WTC11 (cell line): ENCODE measurements around the gene TANGO6. TPM values are rescaled to one million over a fixed set of nuclear protein-coding genes. Genes with fewer than 3 reads are reported as not detected.

ENCODE experiments used
- AR ChIP-seq: fragments of 250-450 bp; sonication (Bioruptor Pico); IDR thresholded peaks from 2 replicates; pipeline ENCODE4 v1.9.0; 2021; ENCODE audit warnings: mild to moderate bottlenecking
- ATF3 ChIP-seq: sonication (generic); formaldehyde crosslinking; conservative IDR thresholded peaks from 2 replicates; pipeline ENCODE4 v1.8.1; 2022; ENCODE audit warnings: mild to moderate bottlenecking, missing genetic modification reagents
- ATF6 ChIP-seq: sonication (generic); formaldehyde crosslinking; IDR thresholded peaks from 2 replicates; pipeline ENCODE4 v1.8.1; 2023; ENCODE audit warnings: mild to moderate bottlenecking, missing genetic modification reagents
- CREM ChIP-seq: sonication (generic); formaldehyde crosslinking; IDR thresholded peaks from 2 replicates; pipeline ENCODE4 v1.8.1; 2022; ENCODE audit warnings: mild to moderate bottlenecking, missing genetic modification reagents, moderate library complexity
- CTCF ChIP-seq: fragments of 200-600 bp; IDR thresholded peaks from 2 replicates; pipeline ENCODE4 v1.8.0; 2022; ENCODE audit warnings: antibody characterized with exemption
- ELF4 ChIP-seq: sonication (generic); formaldehyde crosslinking; IDR thresholded peaks from 2 replicates; pipeline ENCODE4 v1.8.1; 2022; ENCODE audit warnings: low read depth, mild to moderate bottlenecking, moderate library complexity, missing genetic modification reagents
- FOXJ3 ChIP-seq: sonication (generic); formaldehyde crosslinking; IDR thresholded peaks from 2 replicates; pipeline ENCODE4 v1.9.0; 2021; ENCODE audit warnings: missing genetic modification reagents, mild to moderate bottlenecking, borderline replicate concordance
- FOXK1 ChIP-seq: sonication (generic); formaldehyde crosslinking; IDR thresholded peaks from 2 replicates; pipeline ENCODE4 v1.8.0; 2022; ENCODE audit warnings: mild to moderate bottlenecking, moderate library complexity, missing genetic modification reagents
- FOXP1 ChIP-seq: sonication (generic); formaldehyde crosslinking; IDR thresholded peaks from 2 replicates; pipeline ENCODE4 v1.8.0; 2022; ENCODE audit warnings: missing genetic modification reagents, mild to moderate bottlenecking, moderate library complexity, borderline replicate concordance
- GABPB1 ChIP-seq: sonication (generic); formaldehyde crosslinking; IDR thresholded peaks from 2 replicates; pipeline ENCODE4 v1.8.1; 2023; ENCODE audit warnings: mild to moderate bottlenecking, missing genetic modification reagents
- MAX ChIP-seq: sonication (generic); formaldehyde crosslinking; IDR thresholded peaks from 2 replicates; pipeline ENCODE4 v1.8.0; 2022; ENCODE audit warnings: mild to moderate bottlenecking, missing genetic modification reagents
- NR2C2 ChIP-seq: sonication (generic); formaldehyde crosslinking; IDR thresholded peaks from 2 replicates; pipeline ENCODE4 v1.8.0; 2022; ENCODE audit warnings: mild to moderate bottlenecking, missing genetic modification reagents
- OVOL2 ChIP-seq: fragments of 250-450 bp; sonication (Bioruptor Pico); IDR thresholded peaks from 2 replicates; pipeline ENCODE4 v1.9.0; 2021; ENCODE audit warnings: mild to moderate bottlenecking, borderline replicate concordance
- SMAD3 ChIP-seq: sonication (generic); formaldehyde crosslinking; IDR thresholded peaks from 2 replicates; pipeline ENCODE4 v1.8.0; 2022; ENCODE audit warnings: missing genetic modification reagents, mild to moderate bottlenecking, borderline replicate concordance
- SMAD4 ChIP-seq: sonication (generic); formaldehyde crosslinking; IDR thresholded peaks from 2 replicates; pipeline ENCODE4 v1.8.0; 2022; ENCODE audit warnings: mild to moderate bottlenecking, missing genetic modification reagents
- TEAD4 ChIP-seq: sonication (generic); formaldehyde crosslinking; IDR thresholded peaks from 2 replicates; pipeline ENCODE4 v1.8.0; 2022; ENCODE audit warnings: mild to moderate bottlenecking, missing genetic modification reagents
- USF2 ChIP-seq: sonication (generic); formaldehyde crosslinking; IDR thresholded peaks from 2 replicates; pipeline ENCODE4 v1.8.1; 2023; ENCODE audit warnings: mild to moderate bottlenecking, missing genetic modification reagents, moderate library complexity
- ZBTB21 ChIP-seq: sonication (generic); formaldehyde crosslinking; IDR thresholded peaks from 2 replicates; pipeline ENCODE4 v1.8.1; 2023; ENCODE audit warnings: mild to moderate bottlenecking, missing genetic modification reagents, borderline replicate concordance
- ZNF219 ChIP-seq: sonication (generic); formaldehyde crosslinking; IDR thresholded peaks from 2 replicates; pipeline ENCODE4 v1.8.0; 2023; ENCODE audit warnings: missing genetic modification reagents, mild to moderate bottlenecking, borderline replicate concordance
- ZNF263 ChIP-seq: sonication (generic); formaldehyde crosslinking; IDR thresholded peaks from 2 replicates; pipeline ENCODE4 v1.8.1; 2022; ENCODE audit warnings: low read depth, mild to moderate bottlenecking, moderate library complexity, missing genetic modification reagents
- ZNF396 ChIP-seq: fragments of 250-450 bp; sonication (Bioruptor Pico); IDR thresholded peaks from 2 replicates; pipeline ENCODE4 v1.8.0; 2021; ENCODE audit warnings: mild to moderate bottlenecking, moderate library complexity, borderline replicate concordance
- ZNF423 ChIP-seq: fragments of 250-450 bp; sonication (Bioruptor Pico); IDR thresholded peaks from 2 replicates; pipeline ENCODE4 v2.1.2; 2022; ENCODE audit warnings: mild to moderate bottlenecking, moderate library complexity
- ZNF532 ChIP-seq: fragments of 250-450 bp; sonication (Bioruptor Pico); IDR thresholded peaks from 2 replicates; pipeline ENCODE4 v1.9.0; 2021; ENCODE audit warnings: mild to moderate bottlenecking, borderline replicate concordance
- ZSCAN18 ChIP-seq: fragments of 250-450 bp; sonication (Bioruptor Pico); IDR thresholded peaks from 2 replicates; pipeline ENCODE4 v2.1.2; 2022; ENCODE audit warnings: mild to moderate bottlenecking, moderate library complexity
- total RNA-seq: library from RNA; stranded (reverse); gene quantifications from 3 replicates; pipeline ENCODE4 v1.2.3, GENCODE V29; 2021

Gene TANGO6
- total RNA-seq, 1 experiment from 2014 or later = 15.6 TPM

GRCh38 chr16:69106491-69107315, 263.4 kb downstream of the TANGO6 start (continued):
- TF ChIP-seq ZNF532 = no peak
- no peak for TF ChIP-seq SMAD3 (CRISPR knock-in tag)
- TF ChIP-seq ZNF263 (CRISPR knock-in tag) = peak; percentile 88
- TF ChIP-seq ZNF219 = peak; percentile 31; the same call in 1 of the 2 replicates
- no peak for TF ChIP-seq CREM
- TF ChIP-seq AR (CRISPR knock-in tag) = no peak
- no peak for TF ChIP-seq CTCF
- no peak for TF ChIP-seq OVOL2 (CRISPR knock-in tag)
- TF ChIP-seq ELF4 = no peak
- TF ChIP-seq MAX = peak; percentile 49
- peak; percentile 2; the same call in 1 of the 2 replicates for TF ChIP-seq ZBTB21 (CRISPR knock-in tag)
- TF ChIP-seq FOXP1 (CRISPR knock-in tag) = no peak; the same call in 1 of the 2 replicates
- no peak for TF ChIP-seq ZNF396 (CRISPR knock-in tag)
- no peak for TF ChIP-seq GABPB1 (CRISPR knock-in tag)
- no peak for TF ChIP-seq ATF6 (CRISPR knock-in tag)
- TF ChIP-seq ZNF423 (CRISPR knock-in tag) = peak; percentile 58
- TF ChIP-seq FOXK1 = no peak
- 0 out of 2 replicates have a peak, but pooled peaks have one; percentile 23 for TF ChIP-seq TEAD4 (CRISPR knock-in tag)
- TF ChIP-seq SMAD4 (CRISPR knock-in tag) = no peak
- no peak for TF ChIP-seq ZSCAN18 (CRISPR knock-in tag)
- no peak; the same call in 1 of the 2 replicates for TF ChIP-seq USF2
- TF ChIP-seq ATF3 (CRISPR knock-in tag) = no peak
- no peak for TF ChIP-seq NR2C2 (CRISPR knock-in tag)
- no peak for TF ChIP-seq FOXJ3 (CRISPR knock-in tag)
